GM12892 (cell line): ENCODE results near the gene DHCR7.
"Not testable (repeated sequence)": the region's sequence is repeated elsewhere in the genome, so short reads cannot be mapped to it uniquely, and the experiment has no call there.

Source experiments
- POLR2A ChIP-seq: IDR thresholded peaks from 2 replicates; pipeline ENCODE4 v1.6.1; 2011; ENCODE audit warnings: low read depth, low read length, control low read depth
- POLR2AphosphoS5 ChIP-seq: IDR thresholded peaks from 2 replicates; pipeline ENCODE4 v1.6.1; 2011; ENCODE audit warnings: low read depth, low read length, control low read depth

DNA sequence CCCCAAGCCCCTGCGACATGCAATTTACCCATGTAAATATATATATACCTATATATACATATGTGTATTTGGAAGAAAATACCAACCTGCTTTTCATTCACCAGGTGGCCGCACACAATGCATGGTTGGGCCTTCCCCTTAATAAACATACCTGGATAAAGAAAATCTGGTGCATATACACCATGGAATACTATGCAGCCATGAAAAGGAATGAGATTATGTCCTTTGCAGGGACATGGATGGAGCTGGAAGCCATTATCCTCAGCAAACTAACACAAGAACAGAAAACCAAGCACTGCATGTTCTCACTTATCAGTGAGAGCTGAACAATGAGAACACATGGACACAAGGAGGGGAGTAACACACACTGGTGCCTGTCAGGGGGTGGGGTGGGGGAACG is 25.9 kb downstream of the DHCR7 start:
- not testable (repeated sequence) for TF ChIP-seq POLR2A, POLR2AphosphoS5
